H1 (cell line): ENCODE measurements around the gene WDR4. TPM values are rescaled to one million over a fixed set of nuclear protein-coding genes. Genes with fewer than 3 reads are reported as not detected.

Source experiments
- CTCF ChIA-PET: fragments of 300-600 bp; sonication (Branson Sonifier 250); formaldehyde crosslinking; loops from one replicate; lab custom pipeline; 2021; ENCODE audit not compliant: partially characterized antibody; lab: Charles Lee
- POLR2A ChIA-PET: fragments of 300-600 bp; sonication (Branson Sonifier 250); formaldehyde crosslinking; loops from one replicate; lab custom pipeline; 2021; ENCODE audit warnings: inconsistent platforms; ENCODE audit not compliant: partially characterized antibody; lab: Charles Lee
- DNase-seq, 2 experiments: peaks; one replicate each; pipeline versions ENCODE4 v3.0.0 to v3.0.0-alpha.2; 2010 to 2022; ENCODE audit warnings: low spot score in 2 of 2, low read depth in 1 of 2, mixed read lengths in 1 of 2
- FAIRE-seq: peaks from 2 replicates; lab custom pipeline; 2011; peaks lifted over from hg19 to GRCh38; lab: Jason Lieb, UNC
- H2AFZ ChIP-seq: 2 replicates; pipeline ENCODE4 v1.8.1; 2012; ENCODE audit warnings: low read length, inconsistent platforms
- H2AK5ac ChIP-seq: 2 replicates; pipeline ENCODE4 v1.6.1; 2013; ENCODE audit warnings: low read depth, low read length
- H2BK120ac ChIP-seq: replicated peaks from 2 replicates; pipeline ENCODE3; 2013; ENCODE audit warnings: low read depth, low read length, inconsistent platforms
- H2BK12ac ChIP-seq: 2 replicates; pipeline ENCODE4 v1.6.1; 2013; ENCODE audit warnings: low read depth, low read length
- H2BK15ac ChIP-seq: 2 replicates; pipeline ENCODE4 v1.6.1; 2013; ENCODE audit warnings: low read length
- H2BK20ac ChIP-seq: 2 replicates; pipeline ENCODE4 v1.6.1; 2013; ENCODE audit warnings: low read length
- H2BK5ac ChIP-seq: 2 replicates; pipeline ENCODE4 v1.6.1; 2013; ENCODE audit warnings: low read depth, low read length
- H3K14ac ChIP-seq: 2 replicates; pipeline ENCODE4 v1.6.1; 2013; ENCODE audit warnings: inconsistent platforms; ENCODE audit not compliant: insufficient read length
- H3K18ac ChIP-seq: 2 replicates; pipeline ENCODE4 v1.6.1; 2013; ENCODE audit warnings: low read length; ENCODE audit errors: extremely low read depth
- H3K23ac ChIP-seq: 2 replicates; pipeline ENCODE4 v1.6.1; 2013; ENCODE audit warnings: inconsistent platforms; ENCODE audit not compliant: insufficient read length
- H3K23me2 ChIP-seq: 2 replicates; pipeline ENCODE4 v1.6.1; 2013; ENCODE audit warnings: low read depth, low read length
- H3K27ac ChIP-seq: 2 replicates; pipeline ENCODE4 v1.6.1; 2011; ENCODE audit warnings: low read depth, low read length, inconsistent platforms
- H3K27me3 ChIP-seq, 4 experiments: replicated peaks in 1 of 4; 1 replicate in 1 of 4; 2 replicates in 3 of 4; pipeline versions ENCODE4 v1.6.1 to v1.8.1; 2011 to 2013; ENCODE audit warnings: low read length in 3 of 4, mild to moderate bottlenecking in 3 of 4, inconsistent platforms in 2 of 4, mixed read lengths in 2 of 4, moderate library complexity in 1 of 4; ENCODE audit not compliant: control insufficient read depth in 3 of 4, insufficient read depth in 3 of 4; ENCODE audit errors: extremely low read depth in 1 of 4
- H3K36me3 ChIP-seq, 4 experiments: 2 replicates each; pipeline versions ENCODE4 v1.6.1 to v1.8.1; 2011 to 2013; ENCODE audit warnings: mild to moderate bottlenecking in 4 of 4, low read length in 3 of 4, moderate library complexity in 2 of 4, control low read depth in 1 of 4, inconsistent platforms in 1 of 4; ENCODE audit not compliant: insufficient read depth in 4 of 4, control insufficient read depth in 2 of 4
- H3K4ac ChIP-seq: replicated peaks from 2 replicates; pipeline ENCODE3; 2013; ENCODE audit warnings: low read length, low read depth, mixed read lengths, inconsistent platforms; ENCODE audit not compliant: insufficient read length
- H3K4me1 ChIP-seq, 4 experiments: replicated peaks in 1 of 4; 1 replicate in 1 of 4; 2 replicates in 3 of 4; pipeline versions ENCODE4 v1.6.1 to v1.8.1; 2011 to 2013; ENCODE audit warnings: low read length in 3 of 4, inconsistent platforms in 2 of 4, mixed read lengths in 1 of 4; ENCODE audit not compliant: insufficient read depth in 4 of 4, control insufficient read depth in 3 of 4
- H3K4me2 ChIP-seq, 2 experiments: 2 replicates each; pipeline versions ENCODE4 v1.6.1 to v1.8.1; 2011 to 2013; ENCODE audit warnings: low read depth in 2 of 2, low read length in 2 of 2, control low read depth in 1 of 2, inconsistent platforms in 1 of 2, mild to moderate bottlenecking in 1 of 2; ENCODE audit not compliant: insufficient read depth in 1 of 2
- H3K4me3 ChIP-seq, 4 experiments: fragments of 200-600, 300-600 bp in 1 of 4; sonication (generic), shearing (Covaris generic), sonication (Bioruptor Twin) in 1 of 4; 2 replicates each; pipeline versions ENCODE4 v1.5.1 to v1.8.1; 2011 to 2016; ENCODE audit warnings: low read length in 4 of 4, low read depth in 3 of 4, control low read depth in 2 of 4, inconsistent platforms in 2 of 4, mild to moderate bottlenecking in 2 of 4, mixed read lengths in 1 of 4, moderate library complexity in 1 of 4; ENCODE audit not compliant: insufficient read depth in 2 of 4; ENCODE audit errors: extremely low read depth in 1 of 4
- H3K56ac ChIP-seq: replicated peaks from 2 replicates; pipeline ENCODE3; 2013; ENCODE audit warnings: low read depth, mild to moderate bottlenecking, mixed read lengths, low read length, inconsistent platforms; ENCODE audit not compliant: insufficient read length
- H3K79me1 ChIP-seq: 2 replicates; pipeline ENCODE4 v1.6.1; 2013; ENCODE audit warnings: low read depth, low read length, control low read depth
- H3K79me2 ChIP-seq, 2 experiments: 2 replicates each; pipeline versions ENCODE4 v1.6.1 to v1.8.1; 2012 to 2013; ENCODE audit warnings: low read length in 2 of 2, mild to moderate bottlenecking in 2 of 2, inconsistent platforms in 1 of 2; ENCODE audit not compliant: insufficient read depth in 2 of 2, control insufficient read depth in 1 of 2
- H3K9ac ChIP-seq, 4 experiments: replicated peaks in 1 of 4; 1 replicate in 1 of 4; 2 replicates in 3 of 4; pipeline versions ENCODE4 v1.6.1 to v1.8.1; 2011 to 2013; ENCODE audit warnings: low read depth in 3 of 4, low read length in 3 of 4, control low read depth in 2 of 4, mild to moderate bottlenecking in 2 of 4, moderate library complexity in 2 of 4, inconsistent platforms in 1 of 4; ENCODE audit errors: extremely low read depth in 1 of 4
- H3K9me3 ChIP-seq, 2 experiments: 2 replicates each; pipeline versions ENCODE4 v1.6.1 to v1.8.1; 2012 to 2013; ENCODE audit warnings: mild to moderate bottlenecking in 2 of 2, moderate library complexity in 2 of 2, control low read depth in 1 of 2, inconsistent platforms in 1 of 2, low read depth in 1 of 2, low read length in 1 of 2, mixed read lengths in 1 of 2; ENCODE audit not compliant: insufficient read depth in 2 of 2
- H4K20me1 ChIP-seq, 2 experiments: replicated peaks in 1 of 2; 2 replicates each; pipeline versions ENCODE3 to v1.8.1; 2011 to 2013; ENCODE audit warnings: inconsistent platforms in 2 of 2, low read length in 2 of 2, mild to moderate bottlenecking in 1 of 2; ENCODE audit not compliant: insufficient read depth in 2 of 2, control insufficient read depth in 1 of 2
- H4K5ac ChIP-seq: 2 replicates; pipeline ENCODE4 v1.6.1; 2013; ENCODE audit warnings: low read length, low read depth, mixed read lengths, inconsistent platforms; ENCODE audit not compliant: insufficient read length
- H4K8ac ChIP-seq: 2 replicates; pipeline ENCODE4 v1.8.0; 2013; ENCODE audit warnings: mild to moderate bottlenecking, moderate library complexity, low read length, inconsistent platforms; ENCODE audit not compliant: insufficient read depth; ENCODE audit errors: extremely low read depth
- H4K91ac ChIP-seq: replicated peaks from 2 replicates; pipeline ENCODE3; 2013; ENCODE audit warnings: low read length, mixed read lengths, inconsistent platforms; ENCODE audit not compliant: insufficient read length
- POLR2A ChIP-seq, 2 experiments: IDR thresholded peaks; 1 replicate in 1 of 2; 2 replicates in 1 of 2; pipeline ENCODE4 v1.6.1; 2011; ENCODE audit warnings: low read depth in 2 of 2, low read length in 2 of 2, mild to moderate bottlenecking in 2 of 2; ENCODE audit errors: control extremely low read depth in 1 of 2
- TCF12 ChIP-seq: IDR thresholded peaks from 2 replicates; pipeline ENCODE4 v1.6.1; 2011; ENCODE audit warnings: low read depth, mild to moderate bottlenecking, low read length
- WGBS, 2 experiments: shearing (Covaris generic) in 1 of 2; methylation state at CpG; one replicate each; pipeline versions ENCODE4 v1.1.6 to v1.1.7; 2013 to 2015; ENCODE audit warnings: low lambda C conversion rate in 2 of 2, mixed read lengths in 2 of 2, inconsistent platforms in 1 of 2, low coverage in 1 of 2, missing lambda C conversion rate in 1 of 2; ENCODE audit not compliant: insufficient replicate concordance in 2 of 2, insufficient coverage in 1 of 2, insufficient read length in 1 of 2; ENCODE audit errors: extremely low coverage in 1 of 2, missing lambda C conversion rate in 1 of 2; 5-methylcytosine and 5-hydroxymethylcytosine counted together
- polyA plus RNA-seq, 7 experiments: library from polyadenylated mRNA; depleted of rRNA in 3 of 7; stranded (reverse) in 5 of 7; unstranded in 2 of 7; fragments of >200 nt in 5 of 7; fragments of 200-250 nt in 2 of 7; gene quantifications; 1 replicate in 5 of 7; 2 replicates in 1 of 7; 4 replicates in 1 of 7; pipeline versions ENCODE4 v1.2.1 to v1.2.3, GENCODE V29; 2011 to 2013; ENCODE audit warnings: missing spikeins in 2 of 7, mixed read lengths in 2 of 7
- total RNA-seq: library from RNA; stranded (reverse); fragmentation: NEBNext Ultra II Directional; extraction: Animal tissue kit (Norgen Biotek cat#: 25700); gene quantifications from 2 replicates; pipeline ENCODE4 v1.2.1, GENCODE V29; 2021

WDR4 gene
- total and polyA plus RNA-seq, 2 of the 8 experiments (the other 6 are each of a cell fraction or from before 2014, with no cell fraction given) = 28.9 to 47.8 TPM

GRCh38 chr21:42836767-42837301, 42.5 kb downstream of the WDR4 start:
- no peak overlapping the region for H2BK12ac ChIP-seq
- peaks cover 0 to 7% (median 6%) of the 10 kb centered on the region in 4 experiments; a peak in 5 of 7 replicates for H3K4me1 ChIP-seq
- H2BK120ac ChIP-seq = no peak overlapping the region
- H3K27me3 ChIP-seq = peaks cover 0 to 3% (median 0%) of the 10 kb centered on the region in 4 experiments; a peak in 3 of 7 replicates
- peaks cover 10% of the 10 kb centered on the region for H3K79me1 ChIP-seq
- no peak overlapping the region for H3K4me3 ChIP-seq
- H3K9ac ChIP-seq = no peak overlapping the region
- ChIA-PET CTCF (no interaction called here), POLR2A (interaction anchor here (0.6 to 0.9 kb wide), 2 partner anchors 26 to 59 kb away, joined by 3 read pairs; no protein-coding TSS in a partner anchor)
- H3K36me3 ChIP-seq = peaks cover 12 to 24% (median 20%) of the 10 kb centered on the region in 4 experiments; a peak in 7 of 8 replicates
- WGBS, 2 experiments = 87% methylated on average over 15 of the region's 15 CpGs; no CpG with 5 or more reads in 1 of the 2 experiments
- peaks cover 8 to 25% of the 10 kb centered on the region in 2 experiments for H4K20me1 ChIP-seq
- H4K5ac ChIP-seq = no peak overlapping the region
- no peak overlapping the region for H3K27ac ChIP-seq
- peaks cover 4% of the 10 kb centered on the region; the same call in 1 of the 2 replicates for H3K23me2 ChIP-seq
- H3K4me2 ChIP-seq = no peak overlapping the region
- FAIRE-seq (no peak), DNase-seq (peak in 1 of 2 experiments; percentile 39)
- no peaks in the 10 kb centered on the region for H3K9me3 ChIP-seq
- no peak overlapping the region for H3K56ac ChIP-seq
- no peak overlapping the region for H3K14ac ChIP-seq
- no peak overlapping the region for H3K18ac ChIP-seq
- H2AK5ac ChIP-seq = no peak overlapping the region
- no peak overlapping the region for H4K91ac ChIP-seq
- H3K79me2 ChIP-seq = no peaks in the 10 kb centered on the region; a peak in 2 of 4 replicates
- H2BK20ac ChIP-seq = no peak overlapping the region
- H2AFZ ChIP-seq = no peak overlapping the region
- no peak overlapping the region for H2BK15ac ChIP-seq
- 0 out of 3 replicates have a peak, but pooled peaks of 1 of the 2 experiments have one; percentile 24 for TF ChIP-seq POLR2A (IDR thresholded peaks at IDR 0.05; ENCODE audit: control extremely low read depth in 1 of 2, low read depth in 2 of 2, low read length in 2 of 2)
- no peak for TF ChIP-seq TCF12
- H3K23ac ChIP-seq = no peak overlapping the region
- H4K8ac ChIP-seq = no peak overlapping the region
- no peak overlapping the region for H2BK5ac ChIP-seq
- no peak overlapping the region for H3K4ac ChIP-seq
